Hepatocyte (in vitro differentiated cells): Measurements from ENCODE around the gene CTNNA3. TPM values are rescaled to one million over a fixed set of nuclear protein-coding genes. Genes with fewer than 3 reads are reported as not detected.

Source experiments
- DNase-seq: peaks from one replicate; pipeline ENCODE4 v3.0.0-alpha.2; 2016; ENCODE audit warnings: low spot score
- H2AFZ ChIP-seq: fragments of 200-600 bp; sonication (generic); 2 replicates; pipeline ENCODE4 v1.6.0; 2016; ENCODE audit warnings: antibody characterized with exemption, mild to moderate bottlenecking
- H3K27ac ChIP-seq: fragments of 200-600 bp; sonication (generic); 2 replicates; pipeline ENCODE4 v1.5.1; 2016; ENCODE audit warnings: mild to moderate bottlenecking
- H3K27me3 ChIP-seq: fragments of 200-600 bp; sonication (generic); 2 replicates; pipeline ENCODE4 v1.6.1; 2016
- H3K36me3 ChIP-seq: fragments of 200-600 bp; sonication (generic); replicated peaks from 2 replicates; pipeline ENCODE4 v1.5.1; 2016; ENCODE audit warnings: low read depth; ENCODE audit not compliant: insufficient read depth
- H3K4me1 ChIP-seq: fragments of 200-600 bp; sonication (generic); 2 replicates; pipeline ENCODE4 v1.5.1; 2016; ENCODE audit warnings: mild to moderate bottlenecking, moderate library complexity; ENCODE audit not compliant: insufficient read depth
- H3K4me2 ChIP-seq: fragments of 200-600 bp; sonication (generic); 2 replicates; pipeline ENCODE4 v1.6.0; 2016
- H3K4me3 ChIP-seq: fragments of 200-600 bp; sonication (generic); 2 replicates; pipeline ENCODE4 v1.5.1; 2016; ENCODE audit warnings: mild to moderate bottlenecking
- H3K79me2 ChIP-seq: fragments of 200-600 bp; sonication (generic); 2 replicates; pipeline ENCODE4 v1.6.0; 2017; ENCODE audit warnings: mild to moderate bottlenecking
- H3K9me2 ChIP-seq: fragments of 200-600 bp; sonication (generic); replicated peaks from 2 replicates; pipeline ENCODE4 v1.6.0; 2017; ENCODE audit warnings: mild to moderate bottlenecking; ENCODE audit not compliant: insufficient read depth
- H3K9me3 ChIP-seq: fragments of 200-600 bp; sonication (generic); 2 replicates; pipeline ENCODE4 v1.5.1; 2016; ENCODE audit warnings: low read depth, mild to moderate bottlenecking
- H4K20me1 ChIP-seq: fragments of 200-600 bp; sonication (generic); 2 replicates; pipeline ENCODE4 v1.6.0; 2016; ENCODE audit warnings: mild to moderate bottlenecking; ENCODE audit not compliant: insufficient read depth, poor library complexity, severe bottlenecking
- CTCF ChIP-seq: fragments of 200-600 bp; sonication (generic); IDR thresholded peaks from 2 replicates; pipeline ENCODE4 v1.5.1; 2016; ENCODE audit warnings: antibody characterized with exemption, mild to moderate bottlenecking; ENCODE audit not compliant: poor library complexity
- EZH2 ChIP-seq: fragments of 200-600 bp; sonication (generic); IDR thresholded peaks from 2 replicates; pipeline ENCODE4 v1.6.1; 2016; ENCODE audit warnings: antibody characterized with exemption, mild to moderate bottlenecking, borderline replicate concordance
- EZH2phosphoT487 ChIP-seq: fragments of 200-600 bp; sonication (generic); IDR thresholded peaks from one replicate; pipeline ENCODE4 v1.6.1; 2018; ENCODE audit warnings: antibody characterized with exemption, mild to moderate bottlenecking, low read depth, moderate library complexity; ENCODE audit not compliant: unreplicated experiment, severe bottlenecking
- WGBS: methylation state at CpG from one replicate; pipeline ENCODE4 v1.1.6; 2016; ENCODE audit warnings: low lambda C conversion rate; ENCODE audit errors: missing lambda C conversion rate; 5-methylcytosine and 5-hydroxymethylcytosine counted together
- polyA plus RNA-seq: library from polyadenylated mRNA; unstranded; fragments of >200 nt; fragmentation: Nextera tagmentation; extraction: Ambion mirVana; gene quantifications from 2 replicates; pipeline ENCODE4 v1.2.1, GENCODE V29; 2016
- total RNA-seq: library from RNA; depleted of rRNA; stranded (reverse); fragments of >200 nt; gene quantifications from 2 replicates; pipeline ENCODE4 v1.2.3, GENCODE V29; 2014

CTNNA3 gene
- total and polyA plus RNA-seq, 2 experiments from 2014 or later = 12.9 to 25.9 TPM

- H3K27ac ChIP-seq = no peak overlapping the region
- no peaks in the 10 kb centered on the region for H3K9me3 ChIP-seq
- H3K4me2 ChIP-seq = no peak overlapping the region
- WGBS = 82% methylated on average over 4 of the region's 4 CpGs
- H2AFZ ChIP-seq = no peak overlapping the region
- DNase-seq = no peak
- H3K4me1 ChIP-seq = no peaks in the 10 kb centered on the region
- no peaks in the 10 kb centered on the region for H3K36me3 ChIP-seq
- TF ChIP-seq CTCF (no peak), EZH2 (no peak), EZH2phosphoT487 (no peak)
- H3K79me2 ChIP-seq = no peaks in the 10 kb centered on the region
- H3K9me2 ChIP-seq = no peaks in the 10 kb centered on the region
- H4K20me1 ChIP-seq = no peaks in the 10 kb centered on the region
- no peak overlapping the region for H3K4me3 ChIP-seq
- no peaks in the 10 kb centered on the region for H3K27me3 ChIP-seq
These were observed 923.2 kb downstream of the CTNNA3 start for GRCh38 chr10:66772548-66773471.

- Histone ChIP-seq H3K4me2 (no peak overlapping the region), H3K27ac (no peak overlapping the region), H3K27me3 (no peaks in the 10 kb centered on the region), H3K9me2 (no peaks in the 10 kb centered on the region), H3K9me3 (no peaks in the 10 kb centered on the region), H2AFZ (no peak overlapping the region), H3K4me1 (no peaks in the 10 kb centered on the region), H3K36me3 (no peaks in the 10 kb centered on the region), H3K79me2 (no peaks in the 10 kb centered on the region), H3K4me3 (no peak overlapping the region), H4K20me1 (no peaks in the 10 kb centered on the region)
- WGBS = 57% methylated on average over 2 of the region's 2 CpGs
- DNase-seq = no peak
- TF ChIP-seq EZH2 (no peak), EZH2phosphoT487 (no peak), CTCF (no peak)
These were observed 928.3 kb downstream of the CTNNA3 start for GRCh38 chr10:66767707-66768106.

- no peak overlapping the region for H3K27ac ChIP-seq
- no peak for DNase-seq
- H3K36me3 ChIP-seq = no peaks in the 10 kb centered on the region
- TF ChIP-seq EZH2 = no peak
- no peaks in the 10 kb centered on the region for H3K27me3 ChIP-seq
- H3K4me2 ChIP-seq = no peak overlapping the region
- no peaks in the 10 kb centered on the region for H3K79me2 ChIP-seq
- H4K20me1 ChIP-seq = no peaks in the 10 kb centered on the region
- H2AFZ ChIP-seq = no peak overlapping the region
- no peaks in the 10 kb centered on the region for H3K9me3 ChIP-seq
- WGBS = 75% methylated on average over 4 of the region's 4 CpGs
- H3K4me3 ChIP-seq = no peak overlapping the region
- no peaks in the 10 kb centered on the region for H3K4me1 ChIP-seq
- H3K9me2 ChIP-seq = no peaks in the 10 kb centered on the region
These were observed 933.7 kb downstream of the CTNNA3 start for GRCh38 chr10:66762218-66762729.

GRCh38 chr10:66760941-66761340 lies 935.1 kb downstream of the CTNNA3 start:
- no peaks in the 10 kb centered on the region for H3K9me2 ChIP-seq
- DNase-seq = no peak
- no peaks in the 10 kb centered on the region for H3K36me3 ChIP-seq
- H3K27me3 ChIP-seq = no peaks in the 10 kb centered on the region
- H2AFZ ChIP-seq = no peak overlapping the region
- H3K4me1 ChIP-seq = no peaks in the 10 kb centered on the region
- no peaks in the 10 kb centered on the region for H4K20me1 ChIP-seq
- TF ChIP-seq EZH2phosphoT487 (no peak), CTCF (no peak), EZH2 (no peak)
- no peak overlapping the region for H3K27ac ChIP-seq
- H3K9me3 ChIP-seq = no peaks in the 10 kb centered on the region
- no peaks in the 10 kb centered on the region for H3K79me2 ChIP-seq
- 87% methylated on average over 1 of the region's 1 CpG for WGBS
- no peak overlapping the region for H3K4me3 ChIP-seq
- no peak overlapping the region for H3K4me2 ChIP-seq
